HTR-8/SVneo (cell line): Measurements from ENCODE around the gene REV1.
"Not testable (repeated sequence)": the region's sequence is repeated elsewhere in the genome, so short reads cannot be mapped to it uniquely, and the experiment has no call there.

Source experiments
- DNase-seq: peaks from one replicate; pipeline ENCODE4 v3.0.0; 2011; ENCODE audit warnings: low spot score, mixed read lengths; ENCODE audit not compliant: insufficient read length
- FAIRE-seq: peaks from 2 replicates; lab custom pipeline; 2011; peaks lifted over from hg19 to GRCh38; lab: Jason Lieb, UNC

Gene REV1

GRCh38 chr2:99376254-99376864 is 113.5 kb downstream of the REV1 start:
- FAIRE-seq: no peak
- DNase-seq: no peak

DNA sequence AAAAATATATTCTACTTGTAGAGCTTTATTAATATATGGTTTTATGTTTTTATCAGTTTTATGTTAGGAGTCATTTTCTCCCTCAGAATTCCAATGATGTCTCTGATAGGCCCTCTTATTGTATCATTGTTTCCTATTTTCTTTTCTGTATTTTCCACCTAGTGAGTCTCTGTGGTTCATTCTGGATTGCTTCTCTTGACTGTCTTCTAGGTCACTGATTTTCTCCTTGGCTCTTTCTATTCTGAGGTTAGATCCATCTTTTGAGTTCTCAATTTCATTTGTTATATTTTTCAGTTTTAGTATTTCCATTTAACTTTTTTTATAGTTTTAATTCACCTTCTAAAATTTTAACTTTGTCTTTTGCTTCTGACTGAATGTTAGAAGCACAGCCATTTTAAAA is 115.1 kb downstream of the REV1 start:
- FAIRE-seq: no peak
- no peak for DNase-seq

DNA sequence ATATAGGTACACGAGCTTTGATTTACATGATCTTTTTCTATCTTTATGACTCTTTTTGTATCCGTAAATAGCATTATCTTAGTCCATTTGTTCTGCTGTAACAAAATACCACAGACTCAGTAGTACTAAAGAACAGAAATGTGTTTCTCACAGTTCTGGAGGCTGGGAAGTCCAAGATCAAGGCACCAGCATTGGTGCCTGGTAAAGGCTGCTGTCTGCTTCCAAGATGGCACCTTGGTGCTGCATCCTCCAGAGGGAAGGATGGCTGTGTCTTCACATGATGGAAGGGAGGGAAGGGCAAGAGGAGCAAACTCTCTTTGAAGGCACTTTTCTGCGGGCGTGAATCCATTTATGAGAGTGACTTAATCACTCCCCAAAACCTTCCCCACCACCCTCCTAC is 116.7 kb downstream of the REV1 start:
- DNase-seq: no peak
- FAIRE-seq: no peak

- not testable (repeated sequence) for DNase-seq, FAIRE-seq
These were observed 121.0 kb downstream of the REV1 start for GRCh38 chr2:99368854-99369253.

DNA sequence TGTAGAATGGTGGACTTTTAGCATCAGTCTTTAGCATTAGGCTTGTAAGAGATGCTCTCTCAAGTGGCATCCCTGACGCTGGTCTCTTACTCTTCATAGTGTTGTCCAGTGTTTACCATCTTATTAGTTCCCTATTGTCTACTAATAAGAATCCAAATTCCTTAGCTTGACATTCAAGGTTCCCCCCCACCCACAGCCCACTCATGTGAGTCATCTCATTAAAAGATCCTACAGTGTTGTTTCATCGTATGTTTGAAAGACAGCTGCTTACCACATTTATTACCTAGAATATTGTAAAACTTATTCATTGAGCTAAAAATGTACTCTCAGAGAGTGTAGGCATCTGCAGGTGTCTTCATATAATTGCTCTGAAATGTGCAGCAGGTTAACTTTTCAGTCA is 124.2 kb downstream of the REV1 start:
- DNase-seq: no peak
- no peak for FAIRE-seq

DNA sequence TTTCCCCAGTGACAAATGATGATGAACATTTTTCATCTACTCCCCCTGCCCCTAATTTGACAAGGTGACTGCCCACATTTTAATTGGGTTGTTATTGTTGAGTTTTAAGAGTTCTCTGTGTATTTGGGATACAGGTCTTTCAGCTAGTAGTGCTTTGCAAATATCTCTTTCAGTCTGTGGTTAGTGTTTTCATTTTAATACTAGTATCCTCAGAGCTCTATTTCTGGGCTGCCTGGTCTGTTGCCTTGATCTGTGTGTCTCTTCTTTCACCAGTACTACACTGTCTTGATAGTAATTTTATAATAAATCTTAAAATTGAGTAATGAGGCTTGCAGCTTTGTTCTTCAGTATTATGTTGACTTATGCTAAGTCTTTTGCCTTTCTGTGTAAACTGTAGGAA is 133.0 kb downstream of the REV1 start:
- DNase-seq: no peak
- no peak for FAIRE-seq

GRCh38 chr2:99354825-99355224 is 135.0 kb downstream of the REV1 start:
- DNase-seq, FAIRE-seq: not testable (repeated sequence)

DNA sequence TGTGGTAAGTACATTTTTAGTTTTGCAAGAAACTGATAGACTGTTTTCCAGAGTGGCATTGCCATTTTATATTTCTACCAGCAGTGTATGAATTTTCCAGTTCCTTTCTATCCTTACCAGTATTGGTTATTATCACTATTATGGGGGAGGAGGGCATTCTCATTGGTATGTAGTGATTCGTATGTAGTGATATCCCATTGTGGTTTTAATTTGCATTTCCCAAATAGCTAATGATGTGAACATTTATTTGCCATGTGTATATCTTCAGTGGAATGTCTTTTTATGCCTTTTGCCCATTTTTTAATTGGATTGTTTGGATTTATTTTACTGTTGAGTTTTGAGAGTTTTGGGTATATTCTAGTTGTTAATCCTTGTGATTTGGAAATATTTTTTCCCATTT is 135.7 kb downstream of the REV1 start:
- no peak for DNase-seq
- no peak for FAIRE-seq
